Amniotic stem cell (primary cell): ENCODE data around the gene ZDHHC9.

Experiments used
- DNase-seq: peaks from one replicate; lab custom pipeline; 2025; lab: John Stamatoyannopoulos, UW

The ZDHHC9 gene

GRCh38 chrX:129786210-129786651 is 57.5 kb downstream of the ZDHHC9 start:
- no peak for DNase-seq

- no peak for DNase-seq
Observed at GRCh38 chrX:129785160-129785947, 58.3 kb downstream of the ZDHHC9 start.

- no peak for DNase-seq
Observed at GRCh38 chrX:129784371-129784770, 59.3 kb downstream of the ZDHHC9 start.

GRCh38 chrX:129783291-129783713 is 60.4 kb downstream of the ZDHHC9 start:
- no peak for DNase-seq

- DNase-seq = no peak
Observed at GRCh38 chrX:129782706-129783105, 61.0 kb downstream of the ZDHHC9 start.

GRCh38 chrX:129781680-129782495 is 61.8 kb downstream of the ZDHHC9 start:
- DNase-seq = no peak

- DNase-seq = no peak
Observed at GRCh38 chrX:129781134-129781672, 62.5 kb downstream of the ZDHHC9 start.

GRCh38 chrX:129780441-129781105 is 63.1 kb downstream of the ZDHHC9 start:
- DNase-seq = no peak

- DNase-seq = no peak
Observed at GRCh38 chrX:129779747-129780146, 63.9 kb downstream of the ZDHHC9 start, which contains the start of gene SASH3. TSS of gene SASH3 (plus strand) at chrX:129779949. CDS start at chrX:129780098, 149 bp downstream.

- DNase-seq = no peak
Observed at GRCh38 chrX:129779086-129779672, 64.5 kb downstream of the ZDHHC9 start.

- DNase-seq = no peak
Observed at GRCh38 chrX:129777218-129778030, 66.3 kb downstream of the ZDHHC9 start.

- DNase-seq = no peak
Observed at GRCh38 chrX:129773649-129774458, 69.8 kb downstream of the ZDHHC9 start.

GRCh38 chrX:129772796-129773431 is 70.8 kb downstream of the ZDHHC9 start:
- DNase-seq = no peak

GRCh38 chrX:129771266-129771995 is 72.3 kb downstream of the ZDHHC9 start:
- DNase-seq = no peak

GRCh38 chrX:129769467-129770154 is 74.1 kb downstream of the ZDHHC9 start:
- DNase-seq = no peak

- no peak for DNase-seq
Observed at GRCh38 chrX:129768586-129769466, 74.9 kb downstream of the ZDHHC9 start.

GRCh38 chrX:129768186-129768585 is 75.5 kb downstream of the ZDHHC9 start:
- DNase-seq = no peak
